CD1c-positive myeloid dendritic cell (primary cell): ENCODE results near the gene POU2F2.

Source experiments
- DNase-seq: peaks from one replicate; pipeline ENCODE4 v3.0.0-alpha.2; 2016; ENCODE audit errors: extremely low spot score

The POU2F2 gene

GRCh38 chr19:42154471-42155323, 22.5 kb upstream of the POU2F2 start:
- DNase-seq = no peak

GRCh38 chr19:42153672-42154433, 21.6 kb upstream of the POU2F2 start:
- no peak for DNase-seq

GRCh38 chr19:42152910-42153671, 20.8 kb upstream of the POU2F2 start:
- no peak for DNase-seq

DNA sequence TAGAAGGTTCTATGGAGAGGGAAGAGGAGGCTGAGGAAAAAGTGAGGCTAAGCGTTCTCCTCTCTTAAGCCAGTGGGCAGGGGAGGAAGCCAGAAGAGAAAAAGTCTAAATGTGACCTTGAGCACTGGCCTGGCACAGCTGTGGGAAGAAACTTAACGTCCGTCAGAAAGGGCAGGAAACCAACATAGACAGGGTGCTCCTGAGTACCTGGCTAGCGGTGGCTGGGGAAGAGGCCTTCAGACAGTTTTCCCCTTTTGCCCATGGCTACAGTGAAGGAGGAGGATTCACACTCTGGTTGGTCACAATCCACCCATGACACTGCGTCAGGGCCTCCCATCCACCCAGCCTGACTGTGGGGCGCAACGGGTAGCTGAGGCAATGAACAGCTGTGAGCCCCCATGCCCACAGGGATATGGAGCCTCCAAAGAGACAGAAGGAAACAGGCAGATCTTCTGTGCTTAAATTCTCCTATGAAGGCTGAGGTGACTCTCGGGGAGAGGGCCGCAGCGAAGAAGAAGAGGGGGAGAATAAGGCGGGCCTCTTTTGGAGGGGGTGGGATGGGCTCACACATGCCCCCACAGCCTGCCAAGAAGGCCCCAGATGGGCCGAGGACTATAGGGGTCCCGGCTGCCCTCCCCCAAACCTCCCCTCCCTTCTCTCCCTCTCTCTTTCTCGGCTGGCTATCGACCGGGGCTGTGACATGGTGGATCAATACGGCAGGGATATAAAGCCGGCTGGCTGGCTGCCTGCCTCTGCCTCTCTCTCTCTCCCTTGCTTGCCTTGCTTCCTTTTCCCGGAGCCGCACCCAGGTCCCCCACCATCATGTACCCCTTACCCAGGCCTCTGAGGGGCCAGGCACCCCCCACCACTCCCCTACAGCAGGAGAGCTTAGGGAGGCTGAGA, 19.8 kb upstream of the POU2F2 start:
- DNase-seq = no peak

DNA sequence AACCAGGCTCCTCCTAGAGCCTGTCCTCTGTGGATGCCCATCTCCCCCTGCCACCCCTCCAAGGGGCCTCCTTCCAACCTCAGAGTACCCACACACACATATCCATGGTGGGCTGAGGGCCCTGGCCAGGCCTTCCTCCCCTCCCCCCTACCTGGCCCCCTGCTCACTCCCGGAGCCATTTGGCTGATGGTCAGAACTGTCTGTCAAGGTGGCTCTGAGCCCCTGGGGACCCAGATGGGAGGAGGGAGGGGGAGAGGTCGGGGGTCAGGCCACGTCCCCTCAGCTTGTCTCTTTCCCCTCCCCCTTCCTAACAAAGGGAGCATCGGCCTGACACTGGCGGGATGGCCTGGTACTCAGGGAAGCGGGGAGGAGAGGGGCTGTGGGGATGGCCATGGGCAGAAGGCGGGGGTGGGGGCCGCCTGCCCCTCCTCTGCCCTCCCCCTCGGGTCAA, 18.7 kb upstream of the POU2F2 start:
- no peak for DNase-seq

GRCh38 chr19:42150364-42150763, 18.1 kb upstream of the POU2F2 start:
- no peak for DNase-seq

DNA sequence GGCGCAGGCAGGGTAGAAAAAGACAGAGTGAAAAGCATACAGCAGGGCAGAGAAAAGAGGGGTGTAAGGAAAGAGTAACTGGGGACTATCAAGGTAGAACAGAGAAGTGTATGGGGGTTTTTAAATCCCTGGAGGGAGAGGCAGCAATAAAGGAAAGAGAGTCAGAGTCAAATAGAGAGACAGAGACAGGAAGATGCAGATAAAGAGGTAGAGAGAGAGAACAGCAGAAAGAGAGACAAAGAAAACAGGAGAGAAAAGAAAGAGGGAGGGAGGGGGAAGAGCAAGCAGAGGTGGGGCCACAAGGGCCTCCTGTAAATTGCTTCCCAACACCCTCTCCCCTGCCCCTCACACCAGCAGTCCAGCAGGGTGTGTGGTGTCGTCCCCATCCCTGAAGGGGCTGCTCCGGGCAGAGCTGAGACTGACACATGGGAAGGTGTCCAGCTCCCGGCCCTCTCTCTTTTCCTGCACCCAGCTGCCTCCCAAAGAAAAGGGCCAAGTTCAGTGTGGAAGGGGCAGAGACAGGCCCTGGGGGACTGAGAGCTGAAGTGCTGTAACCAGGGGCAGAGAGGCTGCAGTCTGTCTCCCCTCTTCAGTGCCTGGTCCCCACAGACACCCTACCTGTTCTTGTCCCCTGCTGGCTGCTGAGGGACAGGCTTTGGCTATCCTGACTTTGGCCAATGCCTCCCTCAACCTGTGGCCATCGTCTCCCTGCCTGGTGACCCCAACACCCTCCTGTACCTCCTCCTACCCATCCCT, 17.4 kb upstream of the POU2F2 start:
- no peak for DNase-seq

GRCh38 chr19:42148266-42148665, 16.0 kb upstream of the POU2F2 start:
- no peak for DNase-seq

GRCh38 chr19:42143341-42144234, 11.3 kb upstream of the POU2F2 start:
- peak; percentile 11 for DNase-seq

GRCh38 chr19:42140125-42140754, 8.0 kb upstream of the POU2F2 start:
- peak; percentile 75 for DNase-seq

DNA sequence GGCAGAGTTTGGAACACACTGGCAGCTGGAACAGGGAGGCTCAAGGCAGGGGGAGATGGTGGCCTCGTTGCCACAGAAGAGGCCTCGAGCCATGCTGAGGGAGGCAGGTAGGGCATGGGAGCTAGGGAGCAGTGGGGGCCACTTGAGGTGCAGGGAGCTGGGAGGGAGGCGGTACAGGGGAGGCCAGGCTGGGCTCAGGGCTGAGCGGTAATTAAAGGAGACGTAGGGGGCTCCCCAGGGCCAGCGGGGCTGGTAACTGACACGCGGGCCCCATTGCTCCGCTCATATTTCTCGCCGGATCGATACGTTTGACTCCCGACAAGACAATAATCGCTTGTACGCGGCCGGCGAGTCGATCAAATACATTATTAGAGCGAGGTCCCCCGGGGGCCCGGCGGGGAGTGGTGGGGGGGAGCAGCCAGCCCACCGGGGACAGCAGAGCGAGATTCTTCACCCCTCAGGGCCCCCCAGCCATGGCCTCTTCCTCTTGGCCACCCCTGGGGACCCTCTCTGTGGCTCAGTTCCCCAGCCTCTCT, 2.4 kb upstream of the POU2F2 start:
- DNase-seq = no peak

DNA sequence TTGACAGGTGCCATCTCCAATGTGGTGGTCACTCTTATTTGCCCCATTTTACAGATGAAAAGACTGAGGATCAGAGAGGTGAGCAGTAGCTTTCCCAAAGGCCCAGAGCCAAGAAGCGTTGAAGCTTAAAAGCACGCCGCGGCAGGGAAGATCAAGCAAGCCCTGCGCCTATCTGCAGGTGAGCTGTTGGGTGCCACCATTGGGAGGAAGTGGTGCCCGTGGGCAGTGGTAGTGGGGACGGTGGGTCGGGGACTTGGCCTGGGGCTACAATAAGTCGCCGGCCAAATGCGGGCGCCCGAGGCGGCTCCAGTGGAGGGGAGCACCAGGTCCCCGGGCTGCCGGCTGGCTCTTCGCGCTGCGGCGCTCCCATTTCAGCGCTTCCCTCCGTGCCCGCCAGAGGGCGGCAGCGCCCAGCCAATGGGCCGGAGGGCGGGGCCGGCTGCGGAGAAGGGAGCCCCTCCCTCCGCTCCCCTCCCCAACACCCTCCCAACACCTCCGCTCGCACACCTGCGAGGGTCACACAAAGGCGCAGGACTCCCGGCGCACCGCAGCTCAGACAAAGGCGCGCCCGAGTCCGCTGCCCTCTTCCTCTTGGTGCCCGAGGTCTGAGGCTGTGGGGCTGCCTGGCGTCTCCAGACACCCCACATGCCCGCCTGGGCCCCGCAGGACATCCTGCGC, 744 bp upstream of the POU2F2 start:
- DNase-seq = peak; percentile 82

GRCh38 chr19:42131149-42132029, 857 bp downstream of the POU2F2 start:
- no peak for DNase-seq

- DNase-seq = no peak
These were observed 2.0 kb downstream of the POU2F2 start for GRCh38 chr19:42130254-42130573.

DNA sequence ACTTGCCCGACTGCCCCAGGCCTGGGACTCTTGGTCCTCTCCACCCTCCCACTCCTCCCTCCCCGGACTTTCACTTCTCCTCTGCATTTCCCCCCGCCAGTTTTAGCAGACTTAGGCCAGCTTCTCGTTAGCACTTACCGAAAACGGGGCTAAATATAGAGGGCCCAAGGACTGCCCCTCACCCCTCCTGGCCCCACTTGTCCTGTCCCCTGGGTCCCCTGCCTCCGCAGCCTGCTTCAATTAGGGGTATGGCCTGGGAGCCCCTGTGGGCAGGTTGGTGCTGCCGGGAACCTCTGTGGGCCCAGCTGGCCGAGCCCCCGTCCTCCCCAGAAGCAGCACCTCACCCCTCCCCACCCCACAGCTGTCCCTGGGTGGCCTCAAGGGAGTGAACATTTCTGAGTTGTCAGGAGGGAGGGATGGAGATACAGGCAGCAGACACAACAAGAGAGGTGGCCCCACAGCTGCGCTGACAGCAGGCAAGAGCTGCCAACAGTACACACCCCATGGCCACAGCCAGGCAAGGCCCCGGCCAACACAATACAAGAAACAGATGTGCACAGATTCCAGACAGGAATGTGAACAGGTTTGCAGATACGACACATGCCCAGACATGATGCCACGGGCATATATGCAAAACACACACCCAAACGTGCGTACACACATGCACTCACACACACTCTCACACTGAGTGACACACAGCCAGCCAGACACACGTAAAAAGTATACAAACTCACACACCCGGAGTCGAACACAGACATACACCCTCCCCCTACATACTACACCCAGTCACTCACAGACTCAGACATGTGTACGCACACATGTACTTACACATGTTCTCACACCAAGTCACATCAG, 2.6 kb downstream of the POU2F2 start:
- peak; percentile 82 for DNase-seq

DNA sequence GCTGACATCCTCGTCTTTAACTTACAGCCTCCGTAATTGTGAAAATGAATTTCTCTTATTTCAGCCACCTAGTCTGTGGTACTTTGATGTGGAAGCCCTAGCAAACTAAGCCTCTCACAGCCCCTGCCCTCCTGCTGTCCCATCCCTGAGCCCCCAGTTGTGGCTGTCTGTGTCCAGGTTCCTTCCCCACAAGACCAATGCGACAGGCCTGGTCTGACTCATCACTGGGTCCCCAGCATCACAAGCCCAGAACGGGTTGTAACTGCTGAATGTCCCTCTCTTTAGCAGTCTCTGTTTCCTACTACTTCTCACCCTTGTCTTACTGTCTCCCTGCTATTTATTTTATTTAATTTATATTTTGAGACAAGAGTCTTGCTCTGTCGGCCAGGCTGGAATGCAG, 5.7 kb downstream of the POU2F2 start:
- DNase-seq = peak; percentile 12
